ENCODE results near the gene GOLGA8K. TPM values are rescaled to one million over a fixed set of nuclear protein-coding genes. Genes with fewer than 3 reads are reported as not detected.

GOLGA8K gene
- total RNA-seq (2022; extraction: Qiagen RNA extraction; ENCODE audit: low read depth), result 0.56 to 0.97 TPM (median 0.71 TPM) in 5 replicates

DNA sequence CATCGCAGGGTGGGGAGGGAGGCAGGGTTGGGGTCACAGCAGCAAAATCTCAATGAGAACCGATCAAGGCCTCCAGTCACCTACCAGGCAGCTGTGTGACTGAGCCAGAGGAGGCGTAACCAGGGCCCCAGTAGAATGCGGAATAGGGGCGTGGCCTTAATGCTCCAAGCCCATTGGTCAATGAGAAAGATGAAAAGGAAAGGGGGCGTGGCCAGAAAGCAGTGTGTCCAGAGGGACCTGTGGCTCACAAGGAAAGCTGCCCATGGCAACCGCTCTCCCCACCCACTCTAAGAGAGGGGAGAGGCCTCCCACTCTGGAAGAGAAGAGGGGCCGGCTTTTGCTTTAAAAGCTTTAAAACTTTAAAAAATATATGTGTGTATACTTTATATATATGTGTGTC, at the start of gene GOLGA8K:
Gene GOLGA8K (minus strand): TSS at position 101 of the 400 bp plus-strand sequence. CDS start 98 bp downstream, at position 3.

Other genes starting within 250 kb of the GOLGA8K start
- 0.14 to 0.37 TPM (median 0.24 TPM) in 5 replicates for gene GOLGA8O, start 52.3 kb upstream of the GOLGA8K start, total RNA-seq (2022; extraction: Qiagen RNA extraction; ENCODE audit: low read depth)
- 1.1 to 1.7 TPM (median 1.4 TPM) in 5 replicates for gene GOLGA8N, start 190.2 kb upstream of the GOLGA8K start, total RNA-seq (2022; extraction: Qiagen RNA extraction; ENCODE audit: low read depth)
- 50.8 to 80.9 TPM (median 76.2 TPM) in 5 replicates for gene ARHGAP11A, start 212.2 kb upstream of the GOLGA8K start, total RNA-seq (2022; extraction: Qiagen RNA extraction; ENCODE audit: low read depth)
- gene SCG5, start 238.4 kb upstream of the GOLGA8K start, total RNA-seq (2022; extraction: Qiagen RNA extraction; ENCODE audit: low read depth), result 1.8 to 3.2 TPM (median 2.7 TPM) in 5 replicates